ENCODE results near the gene SNRPB. TPM values are rescaled to one million over a fixed set of nuclear protein-coding genes. Genes with fewer than 3 reads are reported as not detected.

The SNRPB gene
- total RNA-seq, 1 donor from 2014 or later, result 506 TPM

DNA sequence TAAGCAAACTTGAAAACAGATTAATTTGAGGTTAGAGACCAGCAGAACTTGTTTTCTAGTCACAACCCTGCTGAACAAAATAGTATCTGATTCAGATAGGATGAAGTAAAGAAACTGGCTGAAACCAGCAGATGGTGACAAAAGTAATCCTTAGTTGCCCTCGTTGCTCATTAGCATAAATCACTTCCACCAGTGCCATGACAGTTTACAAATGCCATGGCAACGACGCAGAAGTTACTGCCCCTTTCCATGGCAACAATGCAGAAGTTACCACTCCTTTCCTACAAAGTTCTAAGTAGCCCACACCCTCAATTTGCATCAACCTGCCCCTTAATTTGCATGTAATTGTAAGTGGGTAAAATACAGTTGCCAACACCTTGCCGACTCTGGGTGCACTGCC, 23.7 kb downstream of the SNRPB start:
- Mint-ChIP-seq H3K4me1 (ENCODE audit: low read depth) (peaks cover 23% of the 10 kb centered on the region), H3K27me3 (ENCODE audit: low read depth) (peaks cover 2% of the 10 kb centered on the region), H3K27ac (no peak overlapping the region), H3K4me3 (ENCODE audit: low read depth) (no peak overlapping the region), H3K36me3 (ENCODE audit: low read depth) (no peaks in the 10 kb centered on the region), H3K9me3 (no peaks in the 10 kb centered on the region)
- no peak for DNase-seq (ENCODE audit: low spot score)
- intact Hi-C loops (cut with micrococcal nuclease), result no loop called here

- Mint-ChIP-seq H3K36me3 (ENCODE audit: low read depth) (no peaks in the 10 kb centered on the region), H3K4me3 (ENCODE audit: low read depth) (no peak overlapping the region), H3K27ac (no peak overlapping the region), H3K27me3 (ENCODE audit: low read depth) (peaks cover 12% of the 10 kb centered on the region), H3K4me1 (ENCODE audit: low read depth) (peaks cover 1% of the 10 kb centered on the region), H3K9me3 (no peaks in the 10 kb centered on the region)
- intact Hi-C loops (cut with micrococcal nuclease), result no loop called here
- no peak for DNase-seq (ENCODE audit: low spot score)
Observed at GRCh38 chr20:2431185-2431584, 39.4 kb downstream of the SNRPB start.

DNA sequence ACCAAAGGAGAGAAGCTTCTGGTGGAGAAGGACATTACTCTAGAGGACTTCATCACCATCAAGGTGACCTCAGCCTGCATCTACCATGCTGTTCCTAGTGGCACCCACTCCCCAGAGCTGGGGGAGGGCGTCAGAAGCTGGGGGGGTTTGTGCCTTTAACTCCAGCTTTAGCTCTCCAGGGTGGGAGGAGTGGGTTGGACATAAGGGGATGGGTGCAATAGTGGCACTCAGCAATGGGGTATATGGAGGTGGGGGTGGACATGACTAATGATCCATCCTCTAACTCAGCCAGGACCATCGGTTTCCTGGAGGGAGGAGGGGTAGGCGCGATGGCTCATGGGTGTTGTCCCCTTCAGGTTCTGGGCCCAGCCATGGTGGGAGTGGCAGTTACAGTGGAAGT, 40.1 kb downstream of the SNRPB start:
- intact Hi-C loops (cut with micrococcal nuclease), result no loop called here
- Mint-ChIP-seq H3K4me3 (ENCODE audit: low read depth) (no peak overlapping the region), H3K4me1 (ENCODE audit: low read depth) (peaks cover 1% of the 10 kb centered on the region), H3K36me3 (ENCODE audit: low read depth) (no peaks in the 10 kb centered on the region), H3K27me3 (ENCODE audit: low read depth) (peaks cover 15% of the 10 kb centered on the region), H3K27ac (no peak overlapping the region), H3K9me3 (no peaks in the 10 kb centered on the region)
- no peak for DNase-seq (ENCODE audit: low spot score)

DNA sequence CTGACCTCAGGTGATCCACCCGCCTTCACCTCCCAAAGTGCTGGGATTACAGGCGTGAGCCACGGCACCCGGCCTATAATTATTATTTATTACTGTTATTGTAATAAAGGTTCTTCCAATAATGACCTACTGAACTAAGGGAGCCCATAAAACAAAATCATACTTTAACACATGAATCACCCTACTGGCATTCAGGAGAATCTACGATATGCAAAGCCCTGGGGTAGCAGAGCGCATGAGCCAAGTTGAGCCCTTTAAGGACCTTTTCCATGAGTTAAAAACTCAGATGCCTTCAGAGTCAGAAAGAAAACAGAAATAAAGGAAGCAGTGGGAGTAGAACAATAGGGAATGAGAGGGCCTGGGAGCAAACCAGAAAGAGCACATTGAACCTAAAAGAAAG, 41.5 kb downstream of the SNRPB start:
- H3K4me1 Mint-ChIP-seq (ENCODE audit: low read depth), result peaks cover 1% of the 10 kb centered on the region
- no peaks in the 10 kb centered on the region for H3K9me3 Mint-ChIP-seq
- H3K27ac Mint-ChIP-seq, result no peak overlapping the region
- DNase-seq (ENCODE audit: low spot score), result no peak
- peaks cover 15% of the 10 kb centered on the region for H3K27me3 Mint-ChIP-seq (ENCODE audit: low read depth)
- no peaks in the 10 kb centered on the region for H3K36me3 Mint-ChIP-seq (ENCODE audit: low read depth)
- no peak overlapping the region for H3K4me3 Mint-ChIP-seq (ENCODE audit: low read depth)
- intact Hi-C loops (cut with micrococcal nuclease), result no loop called here

- peaks cover 17% of the 10 kb centered on the region for H3K27me3 Mint-ChIP-seq (ENCODE audit: low read depth)
- intact Hi-C loops (cut with micrococcal nuclease), result no loop called here
- no peak for DNase-seq (ENCODE audit: low spot score)
- H3K27ac Mint-ChIP-seq, result no peak overlapping the region
- no peaks in the 10 kb centered on the region for H3K36me3 Mint-ChIP-seq (ENCODE audit: low read depth)
- H3K9me3 Mint-ChIP-seq, result no peaks in the 10 kb centered on the region
- H3K4me3 Mint-ChIP-seq (ENCODE audit: low read depth), result no peak overlapping the region
- H3K4me1 Mint-ChIP-seq (ENCODE audit: low read depth), result no peaks in the 10 kb centered on the region
Observed at GRCh38 chr20:2421247-2421646, 49.3 kb downstream of the SNRPB start.

DNA sequence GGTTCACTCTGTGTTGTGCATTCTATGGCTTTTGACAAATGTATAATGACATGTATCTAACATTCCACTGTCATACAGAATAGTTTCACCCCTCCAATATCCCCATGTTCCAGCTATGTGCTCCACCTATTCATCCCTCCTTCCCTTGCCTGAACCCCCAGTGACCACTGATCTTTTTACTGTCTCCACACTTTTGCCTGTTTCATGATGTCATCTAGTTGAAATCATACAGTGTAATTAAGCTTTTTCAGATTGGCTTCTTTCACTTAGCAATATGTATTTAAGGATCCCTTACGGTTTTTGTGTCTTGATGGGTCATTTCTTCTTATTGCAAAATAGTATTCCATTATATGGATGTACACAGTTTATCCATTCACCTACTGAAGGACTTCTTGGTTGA, 50.1 kb downstream of the SNRPB start:
- H3K27ac Mint-ChIP-seq, result no peak overlapping the region
- no peaks in the 10 kb centered on the region for H3K4me1 Mint-ChIP-seq (ENCODE audit: low read depth)
- no peak overlapping the region for H3K4me3 Mint-ChIP-seq (ENCODE audit: low read depth)
- intact Hi-C loops (cut with micrococcal nuclease), result no loop called here
- peaks cover 16% of the 10 kb centered on the region for H3K27me3 Mint-ChIP-seq (ENCODE audit: low read depth)
- no peak for DNase-seq (ENCODE audit: low spot score)
- no peaks in the 10 kb centered on the region for H3K36me3 Mint-ChIP-seq (ENCODE audit: low read depth)
- no peaks in the 10 kb centered on the region for H3K9me3 Mint-ChIP-seq

GRCh38 chr20:2418388-2418787, 52.2 kb downstream of the SNRPB start:
- no peaks in the 10 kb centered on the region for H3K9me3 Mint-ChIP-seq
- H3K27ac Mint-ChIP-seq, result no peak overlapping the region
- no peaks in the 10 kb centered on the region for H3K4me1 Mint-ChIP-seq (ENCODE audit: low read depth)
- peaks cover 22% of the 10 kb centered on the region for H3K27me3 Mint-ChIP-seq (ENCODE audit: low read depth)
- no peak for DNase-seq (ENCODE audit: low spot score)
- no peaks in the 10 kb centered on the region for H3K36me3 Mint-ChIP-seq (ENCODE audit: low read depth)
- intact Hi-C loops (cut with micrococcal nuclease), result no loop called here
- no peak overlapping the region for H3K4me3 Mint-ChIP-seq (ENCODE audit: low read depth)

GRCh38 chr20:2417213-2417541, 53.4 kb downstream of the SNRPB start:
- no peaks in the 10 kb centered on the region for H3K36me3 Mint-ChIP-seq (ENCODE audit: low read depth)
- H3K4me1 Mint-ChIP-seq (ENCODE audit: low read depth), result no peaks in the 10 kb centered on the region
- no peak for DNase-seq (ENCODE audit: low spot score)
- H3K27me3 Mint-ChIP-seq (ENCODE audit: low read depth), result peaks cover 27% of the 10 kb centered on the region
- no peak overlapping the region for H3K4me3 Mint-ChIP-seq (ENCODE audit: low read depth)
- intact Hi-C loops (cut with micrococcal nuclease), result no loop called here
- no peak overlapping the region for H3K27ac Mint-ChIP-seq
- no peaks in the 10 kb centered on the region for H3K9me3 Mint-ChIP-seq

- no peak overlapping the region for H3K27ac Mint-ChIP-seq
- no peak for DNase-seq (ENCODE audit: low spot score)
- intact Hi-C loops (cut with micrococcal nuclease), result no loop called here
- H3K4me1 Mint-ChIP-seq (ENCODE audit: low read depth), result no peaks in the 10 kb centered on the region
- no peaks in the 10 kb centered on the region for H3K36me3 Mint-ChIP-seq (ENCODE audit: low read depth)
- no peak overlapping the region for H3K4me3 Mint-ChIP-seq (ENCODE audit: low read depth)
- no peaks in the 10 kb centered on the region for H3K9me3 Mint-ChIP-seq
- H3K27me3 Mint-ChIP-seq (ENCODE audit: low read depth), result peaks cover 27% of the 10 kb centered on the region
Observed at GRCh38 chr20:2416541-2417212, 53.9 kb downstream of the SNRPB start.

Other genes starting within 250 kb of the SNRPB start
- gene TGM3, start 174.8 kb downstream of the SNRPB start, total RNA-seq, result not detected in 2 replicates
- not detected in 2 replicates for gene TGM6, start 89.9 kb downstream of the SNRPB start, total RNA-seq
- gene ZNF343, start 38.1 kb upstream of the SNRPB start, total RNA-seq, result 13.5 and 15.4 TPM in 2 replicates
- not detected in 2 replicates for gene TMC2, start 65.8 kb upstream of the SNRPB start, total RNA-seq
- gene NOP56, start 181.8 kb upstream of the SNRPB start, total RNA-seq, result 693 and 705 TPM in 2 replicates
- 111 and 112 TPM in 2 replicates for gene IDH3B, start 193.4 kb upstream of the SNRPB start, total RNA-seq
- 6.0 and 10.5 TPM in 2 replicates for gene EBF4, start 222.0 kb upstream of the SNRPB start, total RNA-seq